Measurements from ENCODE around the gene XRN1. TPM values are rescaled to one million over a fixed set of nuclear protein-coding genes. Genes with fewer than 3 reads are reported as not detected.

XRN1 gene
- total RNA-seq, 1 donor from 2014 or later: 27.0 TPM

DNA sequence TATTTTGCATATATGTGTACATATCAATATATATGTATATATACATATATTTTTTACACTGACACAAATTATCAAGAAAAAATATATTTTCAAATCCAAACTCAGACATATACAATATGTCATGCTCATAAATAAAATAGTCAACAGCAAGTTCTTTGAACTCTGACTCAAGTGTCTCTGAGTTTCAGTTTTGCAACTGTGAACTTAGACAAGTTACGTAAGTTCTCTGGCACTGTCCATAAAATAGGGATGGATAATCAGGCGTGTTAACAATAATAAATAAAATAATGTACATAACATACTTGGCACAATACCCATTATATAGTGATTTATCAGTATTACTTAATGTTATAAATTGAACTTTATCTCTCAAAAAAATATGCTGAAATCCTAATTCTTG, 12.1 kb upstream of the XRN1 start:
- DNase-seq (ENCODE audit: low spot score): no peak
- Mint-ChIP-seq H3K27me3 (ENCODE audit: low read depth) (no peaks in the 10 kb centered on the region), H3K4me3 (ENCODE audit: unreplicated experiment) (no peak overlapping the region), H3K36me3 (ENCODE audit: low read depth) (peaks cover 14% of the 10 kb centered on the region), H3K9me3 (ENCODE audit: low read depth) (no peaks in the 10 kb centered on the region), H3K27ac (ENCODE audit: unreplicated experiment) (no peak overlapping the region), H3K4me1 (ENCODE audit: low read depth) (peaks cover 8% of the 10 kb centered on the region)
- TF ChIP-seq, protein P1, sequence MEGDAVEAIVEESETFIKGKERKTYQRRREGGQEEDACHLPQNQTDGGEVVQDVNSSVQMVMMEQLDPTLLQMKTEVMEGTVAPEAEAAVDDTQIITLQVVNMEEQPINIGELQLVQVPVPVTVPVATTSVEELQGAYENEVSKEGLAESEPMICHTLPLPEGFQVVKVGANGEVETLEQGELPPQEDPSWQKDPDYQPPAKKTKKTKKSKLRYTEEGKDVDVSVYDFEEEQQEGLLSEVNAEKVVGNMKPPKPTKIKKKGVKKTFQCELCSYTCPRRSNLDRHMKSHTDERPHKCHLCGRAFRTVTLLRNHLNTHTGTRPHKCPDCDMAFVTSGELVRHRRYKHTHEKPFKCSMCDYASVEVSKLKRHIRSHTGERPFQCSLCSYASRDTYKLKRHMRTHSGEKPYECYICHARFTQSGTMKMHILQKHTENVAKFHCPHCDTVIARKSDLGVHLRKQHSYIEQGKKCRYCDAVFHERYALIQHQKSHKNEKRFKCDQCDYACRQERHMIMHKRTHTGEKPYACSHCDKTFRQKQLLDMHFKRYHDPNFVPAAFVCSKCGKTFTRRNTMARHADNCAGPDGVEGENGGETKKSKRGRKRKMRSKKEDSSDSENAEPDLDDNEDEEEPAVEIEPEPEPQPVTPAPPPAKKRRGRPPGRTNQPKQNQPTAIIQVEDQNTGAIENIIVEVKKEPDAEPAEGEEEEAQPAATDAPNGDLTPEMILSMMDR (IDR thresholded peaks at IDR 0.05): no peak

DNA sequence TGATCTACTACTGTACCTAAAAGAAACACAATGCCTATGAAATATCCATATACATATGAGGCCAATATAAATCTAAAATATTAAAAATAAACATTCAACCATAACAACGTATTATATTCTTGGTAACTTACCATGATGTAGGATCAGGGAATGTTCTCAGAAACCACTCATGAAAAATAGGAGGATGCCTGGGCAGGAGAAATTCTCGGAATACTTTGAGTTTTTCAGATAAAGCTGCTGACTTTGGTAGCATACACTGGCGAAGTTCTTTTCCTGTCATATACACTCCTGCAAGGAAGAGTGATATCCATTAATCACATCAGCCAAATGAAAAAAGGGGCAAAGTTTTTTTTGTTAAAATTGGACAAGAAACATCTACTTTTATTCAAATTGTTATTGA, 11.3 kb upstream of the XRN1 start:
- DNase-seq (ENCODE audit: low spot score): no peak
- TF ChIP-seq, protein P1 (IDR thresholded peaks at IDR 0.05): no peak
- Mint-ChIP-seq H3K27ac (ENCODE audit: unreplicated experiment) (no peak overlapping the region), H3K4me3 (ENCODE audit: unreplicated experiment) (no peak overlapping the region), H3K4me1 (ENCODE audit: low read depth) (peaks cover 8% of the 10 kb centered on the region), H3K27me3 (ENCODE audit: low read depth) (no peaks in the 10 kb centered on the region), H3K9me3 (ENCODE audit: low read depth) (no peaks in the 10 kb centered on the region), H3K36me3 (ENCODE audit: low read depth) (peaks cover 11% of the 10 kb centered on the region)

DNA sequence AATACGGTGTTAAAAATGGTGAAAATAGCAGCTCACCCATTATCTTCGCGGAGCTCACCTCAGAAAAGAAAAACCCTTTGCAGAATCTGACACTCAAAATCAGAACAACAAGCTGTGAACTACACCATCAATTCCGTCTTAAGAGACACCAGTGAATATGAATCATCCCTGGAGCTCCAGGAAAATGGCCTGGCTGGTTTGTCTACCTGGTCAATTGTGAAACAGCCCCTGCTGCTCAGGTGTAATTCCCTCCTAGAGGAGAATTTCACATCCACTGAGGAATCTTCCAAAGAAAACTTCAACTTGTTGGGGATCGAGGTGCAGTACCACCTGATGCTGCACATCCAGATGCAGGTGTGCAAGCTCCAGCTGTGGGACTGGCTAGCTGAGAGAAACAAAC, 3.0 kb upstream of the XRN1 start:
- Mint-ChIP-seq H3K4me3 (ENCODE audit: unreplicated experiment) (no peak overlapping the region), H3K27ac (ENCODE audit: unreplicated experiment) (no peak overlapping the region), H3K27me3 (ENCODE audit: low read depth) (no peaks in the 10 kb centered on the region), H3K36me3 (ENCODE audit: low read depth) (peaks cover 2% of the 10 kb centered on the region), H3K9me3 (ENCODE audit: low read depth) (no peaks in the 10 kb centered on the region), H3K4me1 (ENCODE audit: low read depth) (peaks cover 17% of the 10 kb centered on the region)
- TF ChIP-seq, protein P1 (IDR thresholded peaks at IDR 0.05): no peak
- no peak for DNase-seq (ENCODE audit: low spot score)

DNA sequence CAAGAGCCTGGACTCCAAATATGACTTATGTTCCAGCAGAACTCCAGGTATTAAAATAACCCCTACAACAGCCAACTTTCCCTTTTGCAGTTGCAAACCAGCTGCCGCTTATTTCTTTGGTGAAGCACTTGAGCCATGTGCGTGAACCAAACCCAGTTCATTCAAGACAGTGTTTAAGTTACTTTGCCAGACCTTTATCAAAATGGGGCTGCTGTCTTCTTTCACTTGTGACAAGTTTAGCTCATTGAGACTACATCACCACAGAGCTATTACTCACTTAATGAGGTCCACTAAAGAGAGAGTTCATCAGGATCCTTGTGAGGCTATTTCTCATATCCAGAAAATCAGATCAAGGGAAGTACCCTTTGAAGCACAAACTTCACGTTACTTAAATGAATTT, 2.4 kb upstream of the XRN1 start:
- H3K27ac Mint-ChIP-seq (ENCODE audit: unreplicated experiment): no peak overlapping the region
- TF ChIP-seq, protein P1 (IDR thresholded peaks at IDR 0.05): no peak
- H3K4me1 Mint-ChIP-seq (ENCODE audit: low read depth): peaks cover 24% of the 10 kb centered on the region
- H3K36me3 Mint-ChIP-seq (ENCODE audit: low read depth): peaks cover 2% of the 10 kb centered on the region
- H3K9me3 Mint-ChIP-seq (ENCODE audit: low read depth): no peaks in the 10 kb centered on the region
- H3K4me3 Mint-ChIP-seq (ENCODE audit: unreplicated experiment): no peak overlapping the region
- H3K27me3 Mint-ChIP-seq (ENCODE audit: low read depth): no peaks in the 10 kb centered on the region
- DNase-seq (ENCODE audit: low spot score): no peak

DNA sequence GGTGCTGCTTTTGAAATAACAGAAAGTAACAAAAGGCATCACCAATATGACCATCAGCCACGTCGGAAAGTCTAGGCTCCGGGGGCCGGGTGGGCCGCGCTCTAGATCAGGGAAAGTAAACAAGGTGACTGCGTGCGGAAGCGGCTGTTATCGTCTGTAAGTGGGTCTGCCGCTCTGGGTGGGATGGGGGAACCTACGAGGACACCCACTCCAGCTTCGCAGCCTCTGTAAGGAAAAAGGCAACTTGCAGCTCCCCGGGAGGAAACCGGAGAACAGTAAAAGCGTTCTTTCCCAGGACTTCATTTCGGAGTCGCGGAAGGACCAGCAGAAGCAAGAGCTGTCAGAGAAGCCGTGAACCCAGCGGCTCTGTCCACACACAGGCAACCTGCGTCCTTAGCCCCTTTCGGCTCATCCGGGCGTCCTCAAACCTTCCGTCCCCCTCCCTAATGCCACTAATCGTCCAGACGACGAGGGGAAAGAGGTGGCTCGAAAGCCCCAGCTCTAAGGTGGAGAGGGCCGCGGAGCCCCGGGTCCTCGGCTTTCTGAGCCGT, 461 bp downstream of the XRN1 start:
- Mint-ChIP-seq H3K36me3 (ENCODE audit: low read depth) (peaks cover 4% of the 10 kb centered on the region), H3K9me3 (ENCODE audit: low read depth) (no peaks in the 10 kb centered on the region), H3K27me3 (ENCODE audit: low read depth) (no peaks in the 10 kb centered on the region), H3K27ac (ENCODE audit: unreplicated experiment) (peak overlapping the region; percentile 100), H3K4me1 (ENCODE audit: low read depth) (peaks cover 34% of the 10 kb centered on the region), H3K4me3 (ENCODE audit: unreplicated experiment) (peak overlapping the region; percentile 98)
- TF ChIP-seq, protein P1 (IDR thresholded peaks at IDR 0.05): no peak
- DNase-seq (ENCODE audit: low spot score): no peak
